BE2C (cell line): ENCODE measurements around the gene HEXD.
"Not testable (repeated sequence)": the region's sequence is repeated elsewhere in the genome, so short reads cannot be mapped to it uniquely, and the experiment has no call there.

Experiments used
- DNase-seq: peaks from one replicate; pipeline ENCODE4 v3.0.0-alpha.2; 2020
- H3K27me3 ChIP-seq: fragments of 250-450 bp; sonication (Bioruptor Pico); 2 replicates; pipeline ENCODE4 v1.5.1; 2020; ENCODE audit warnings: mild to moderate bottlenecking
- H3K36me3 ChIP-seq: fragments of 250-450 bp; sonication (Bioruptor Pico); 2 replicates; pipeline ENCODE4 v1.5.1; 2020; ENCODE audit warnings: mild to moderate bottlenecking
- H3K4me1 ChIP-seq: fragments of 250-450 bp; sonication (Bioruptor Pico); 2 replicates; pipeline ENCODE4 v1.5.1; 2020
- H3K4me3 ChIP-seq: 2 replicates; pipeline ENCODE4 v1.5.1; 2011; ENCODE audit warnings: low read depth, low read length
- H3K9me3 ChIP-seq: fragments of 250-450 bp; sonication (Bioruptor Pico); 2 replicates; pipeline ENCODE4 v1.5.1; 2020
- TF ChIP-seq, protein P1 (sequence below): IDR thresholded peaks from 2 replicates; pipeline ENCODE4 v1.5.1; 2012; ENCODE audit warnings: mild to moderate bottlenecking, low read depth, low read length

Gene HEXD

DNA sequence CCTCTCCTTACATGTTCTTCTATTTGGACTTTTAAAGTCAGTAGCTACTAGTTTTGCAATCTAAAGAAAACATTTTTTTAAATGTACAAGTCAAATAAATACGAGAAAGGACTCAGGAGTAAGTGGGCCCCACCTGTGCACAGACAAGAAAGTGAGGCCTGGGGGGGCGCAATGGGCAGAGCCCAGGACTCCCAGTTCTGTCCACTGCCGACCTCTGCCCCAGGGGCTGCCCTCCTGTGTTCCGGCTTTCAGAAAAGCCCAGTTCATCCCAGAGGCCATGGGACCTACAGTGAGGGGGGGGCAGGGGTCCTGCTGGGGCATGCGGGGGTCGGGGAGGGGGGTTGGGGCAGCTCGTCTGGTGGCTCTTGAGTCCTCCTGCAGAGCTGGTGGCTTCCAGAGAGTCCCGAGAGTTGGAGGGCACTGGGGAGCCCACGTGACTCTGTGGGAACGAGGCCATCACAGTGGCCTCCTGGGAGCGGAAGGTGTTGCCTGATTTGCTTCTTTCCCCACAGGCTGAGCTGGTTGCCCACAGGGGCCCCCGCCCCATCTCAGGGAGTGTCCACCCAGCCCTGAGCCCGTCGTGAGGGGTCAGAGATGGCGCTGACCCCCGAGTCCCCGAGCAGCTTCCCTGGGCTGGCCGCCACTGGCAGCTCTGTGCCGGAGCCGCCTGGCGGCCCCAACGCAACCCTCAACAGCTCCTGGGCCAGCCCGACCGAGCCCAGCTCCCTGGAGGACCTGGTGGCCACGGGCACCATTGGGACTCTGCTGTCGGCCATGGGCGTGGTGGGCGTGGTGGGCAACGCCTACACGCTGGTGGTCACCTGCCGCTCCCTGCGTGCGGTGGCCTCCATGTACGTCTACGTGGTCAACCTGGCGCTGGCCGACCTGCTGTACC, 44.2 kb upstream of the HEXD start:
- no peaks in the 10 kb centered on the region for H3K4me1 ChIP-seq
- H3K9me3 ChIP-seq: no peaks in the 10 kb centered on the region
- H3K36me3 ChIP-seq: no peaks in the 10 kb centered on the region
- peaks cover 55% of the 10 kb centered on the region for H3K27me3 ChIP-seq
- no peak for DNase-seq
- H3K4me3 ChIP-seq: no peak overlapping the region
- TF ChIP-seq, protein P1, sequence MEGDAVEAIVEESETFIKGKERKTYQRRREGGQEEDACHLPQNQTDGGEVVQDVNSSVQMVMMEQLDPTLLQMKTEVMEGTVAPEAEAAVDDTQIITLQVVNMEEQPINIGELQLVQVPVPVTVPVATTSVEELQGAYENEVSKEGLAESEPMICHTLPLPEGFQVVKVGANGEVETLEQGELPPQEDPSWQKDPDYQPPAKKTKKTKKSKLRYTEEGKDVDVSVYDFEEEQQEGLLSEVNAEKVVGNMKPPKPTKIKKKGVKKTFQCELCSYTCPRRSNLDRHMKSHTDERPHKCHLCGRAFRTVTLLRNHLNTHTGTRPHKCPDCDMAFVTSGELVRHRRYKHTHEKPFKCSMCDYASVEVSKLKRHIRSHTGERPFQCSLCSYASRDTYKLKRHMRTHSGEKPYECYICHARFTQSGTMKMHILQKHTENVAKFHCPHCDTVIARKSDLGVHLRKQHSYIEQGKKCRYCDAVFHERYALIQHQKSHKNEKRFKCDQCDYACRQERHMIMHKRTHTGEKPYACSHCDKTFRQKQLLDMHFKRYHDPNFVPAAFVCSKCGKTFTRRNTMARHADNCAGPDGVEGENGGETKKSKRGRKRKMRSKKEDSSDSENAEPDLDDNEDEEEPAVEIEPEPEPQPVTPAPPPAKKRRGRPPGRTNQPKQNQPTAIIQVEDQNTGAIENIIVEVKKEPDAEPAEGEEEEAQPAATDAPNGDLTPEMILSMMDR: no peak

DNA sequence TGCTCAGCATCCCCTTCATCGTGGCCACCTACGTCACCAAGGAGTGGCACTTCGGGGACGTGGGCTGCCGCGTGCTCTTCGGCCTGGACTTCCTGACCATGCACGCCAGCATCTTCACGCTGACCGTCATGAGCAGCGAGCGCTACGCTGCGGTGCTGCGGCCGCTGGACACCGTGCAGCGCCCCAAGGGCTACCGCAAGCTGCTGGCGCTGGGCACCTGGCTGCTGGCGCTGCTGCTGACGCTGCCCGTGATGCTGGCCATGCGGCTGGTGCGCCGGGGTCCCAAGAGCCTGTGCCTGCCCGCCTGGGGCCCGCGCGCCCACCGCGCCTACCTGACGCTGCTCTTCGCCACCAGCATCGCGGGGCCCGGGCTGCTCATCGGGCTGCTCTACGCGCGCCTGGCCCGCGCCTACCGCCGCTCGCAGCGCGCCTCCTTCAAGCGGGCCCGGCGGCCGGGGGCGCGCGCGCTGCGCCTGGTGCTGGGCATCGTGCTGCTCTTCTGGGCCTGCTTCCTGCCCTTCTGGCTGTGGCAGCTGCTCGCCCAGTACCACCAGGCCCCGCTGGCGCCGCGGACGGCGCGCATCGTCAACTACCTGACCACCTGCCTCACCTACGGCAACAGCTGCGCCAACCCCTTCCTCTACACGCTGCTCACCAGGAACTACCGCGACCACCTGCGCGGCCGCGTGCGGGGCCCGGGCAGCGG, 43.4 kb upstream of the HEXD start:
- Histone ChIP-seq H3K4me1 (no peaks in the 10 kb centered on the region; the same call in 1 of the 2 replicates), H3K4me3 (no peak overlapping the region), H3K9me3 (no peaks in the 10 kb centered on the region), H3K36me3 (no peaks in the 10 kb centered on the region), H3K27me3 (peaks cover 61% of the 10 kb centered on the region)
- DNase-seq: no peak
- TF ChIP-seq, protein P1: no peak

DNA sequence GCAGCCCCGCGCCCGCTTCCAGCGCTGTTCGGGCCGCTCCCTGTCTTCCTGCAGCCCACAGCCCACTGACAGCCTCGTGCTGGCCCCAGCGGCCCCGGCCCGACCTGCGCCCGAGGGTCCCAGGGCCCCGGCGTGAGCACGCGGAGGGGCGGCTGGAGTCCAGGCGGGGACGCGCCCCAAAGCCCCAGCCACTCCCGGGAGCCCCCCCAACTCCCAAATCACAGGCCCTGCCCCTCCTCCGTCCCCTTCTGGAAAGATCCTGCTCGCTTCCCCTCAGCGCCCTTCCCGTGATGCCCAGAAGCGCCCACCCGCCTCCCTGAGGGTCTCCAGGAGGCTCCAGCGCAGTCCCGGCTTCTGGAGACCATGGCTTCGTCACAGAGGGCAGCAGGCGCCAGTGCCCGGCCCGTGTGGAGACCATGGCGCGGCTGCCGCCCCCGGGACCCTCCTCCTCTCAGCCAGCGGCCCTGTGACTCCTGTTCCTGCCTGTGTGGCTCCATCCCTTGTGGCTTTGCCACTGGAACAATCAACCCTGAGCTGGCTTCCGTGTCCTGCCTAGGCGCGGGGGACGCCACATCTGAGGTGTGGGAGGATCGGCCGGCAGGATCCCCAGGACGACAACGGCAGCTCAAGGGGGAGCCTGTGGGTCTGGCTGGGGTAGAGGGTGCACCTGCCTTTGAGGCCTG, 42.6 kb upstream of the HEXD start:
- TF ChIP-seq, protein P1: no peak
- Histone ChIP-seq H3K36me3 (no peaks in the 10 kb centered on the region), H3K4me1 (no peaks in the 10 kb centered on the region; the same call in 1 of the 2 replicates), H3K4me3 (no peak overlapping the region), H3K27me3 (peaks cover 68% of the 10 kb centered on the region), H3K9me3 (no peaks in the 10 kb centered on the region)
- DNase-seq: no peak

DNA sequence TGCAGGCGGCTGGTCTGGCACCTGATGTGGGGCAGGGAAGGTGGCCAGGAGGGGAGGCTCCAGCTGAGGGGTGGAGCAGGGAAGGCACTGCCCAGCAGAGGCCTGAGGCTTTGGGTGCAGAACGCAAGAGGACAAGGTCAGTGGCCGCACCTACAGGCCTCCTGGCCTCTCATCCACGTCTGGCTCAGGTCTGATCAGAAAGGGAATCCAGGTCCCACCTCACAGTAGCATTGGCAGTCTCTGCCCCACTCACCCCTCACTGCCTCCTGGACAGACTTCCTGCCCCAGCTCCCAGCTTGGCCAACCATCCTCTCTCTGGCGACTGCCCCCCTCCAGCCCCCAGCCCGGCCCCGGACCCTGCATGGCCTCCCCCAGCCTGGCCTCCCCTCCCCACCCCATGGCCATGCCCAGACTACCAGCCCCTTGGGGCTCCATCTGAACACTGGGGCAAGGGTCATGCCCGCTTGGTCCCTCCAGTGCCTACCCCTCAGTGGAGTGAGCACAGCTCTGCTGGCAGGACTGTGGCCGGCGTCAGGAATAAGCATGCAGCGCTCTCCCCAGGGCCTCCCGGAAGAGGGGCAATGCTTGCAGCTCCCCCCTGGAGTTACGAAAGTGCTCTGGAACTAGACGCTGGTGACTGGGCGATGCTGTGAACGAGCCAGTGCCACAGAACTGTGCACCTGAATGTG, 42.0 kb upstream of the HEXD start:
- H3K9me3 ChIP-seq: no peaks in the 10 kb centered on the region
- DNase-seq: no peak
- H3K36me3 ChIP-seq: no peaks in the 10 kb centered on the region
- TF ChIP-seq, protein P1: no peak
- H3K27me3 ChIP-seq: peaks cover 65% of the 10 kb centered on the region
- H3K4me3 ChIP-seq: no peak overlapping the region
- H3K4me1 ChIP-seq: no peaks in the 10 kb centered on the region; the same call in 1 of the 2 replicates

DNA sequence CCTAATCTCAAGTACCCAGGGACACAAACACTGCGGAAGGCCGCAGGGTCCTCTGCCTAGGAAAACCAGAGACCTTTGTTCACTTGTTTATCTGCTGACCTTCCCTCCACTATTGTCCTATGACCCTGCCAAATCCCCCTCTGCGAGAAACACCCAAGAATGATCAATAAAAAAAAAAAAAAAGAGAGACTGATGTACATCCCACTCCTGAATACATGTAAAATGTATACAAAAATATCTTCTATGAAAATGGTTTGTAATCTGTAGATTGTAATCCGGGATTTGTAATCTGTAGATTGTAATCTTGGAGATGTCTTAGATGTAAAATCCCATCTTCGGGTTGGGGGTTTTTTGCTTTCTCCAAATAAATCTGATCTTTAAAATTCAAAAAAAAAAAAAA, 40.9 kb upstream of the HEXD start:
- not testable (repeated sequence) for H3K36me3 ChIP-seq, H3K4me1 ChIP-seq, DNase-seq, H3K9me3 ChIP-seq, H3K4me3 ChIP-seq
- peaks cover 54% of the 10 kb centered on the region for H3K27me3 ChIP-seq
